Renal cortical epithelial cell (primary cell): ENCODE data around the gene PPM1G. TPM values are rescaled to one million over a fixed set of nuclear protein-coding genes. Genes with fewer than 3 reads are reported as not detected.
"Not testable (repeated sequence)": the region's sequence is repeated elsewhere in the genome, so short reads cannot be mapped to it uniquely, and the experiment has no call there.

Experiments used
- DNase-seq: peaks from one replicate; pipeline ENCODE4 v3.0.0-alpha.2; 2011; ENCODE audit warnings: low read depth
- total RNA-seq: library from RNA; depleted of rRNA; stranded (reverse); fragments of >200 nt; gene quantifications from 2 replicates; pipeline ENCODE4 v1.2.3, GENCODE V29; 2014

Gene PPM1G, protein sequence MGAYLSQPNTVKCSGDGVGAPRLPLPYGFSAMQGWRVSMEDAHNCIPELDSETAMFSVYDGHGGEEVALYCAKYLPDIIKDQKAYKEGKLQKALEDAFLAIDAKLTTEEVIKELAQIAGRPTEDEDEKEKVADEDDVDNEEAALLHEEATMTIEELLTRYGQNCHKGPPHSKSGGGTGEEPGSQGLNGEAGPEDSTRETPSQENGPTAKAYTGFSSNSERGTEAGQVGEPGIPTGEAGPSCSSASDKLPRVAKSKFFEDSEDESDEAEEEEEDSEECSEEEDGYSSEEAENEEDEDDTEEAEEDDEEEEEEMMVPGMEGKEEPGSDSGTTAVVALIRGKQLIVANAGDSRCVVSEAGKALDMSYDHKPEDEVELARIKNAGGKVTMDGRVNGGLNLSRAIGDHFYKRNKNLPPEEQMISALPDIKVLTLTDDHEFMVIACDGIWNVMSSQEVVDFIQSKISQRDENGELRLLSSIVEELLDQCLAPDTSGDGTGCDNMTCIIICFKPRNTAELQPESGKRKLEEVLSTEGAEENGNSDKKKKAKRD
- total RNA-seq = 113 and 119 TPM in 2 replicates

DNA sequence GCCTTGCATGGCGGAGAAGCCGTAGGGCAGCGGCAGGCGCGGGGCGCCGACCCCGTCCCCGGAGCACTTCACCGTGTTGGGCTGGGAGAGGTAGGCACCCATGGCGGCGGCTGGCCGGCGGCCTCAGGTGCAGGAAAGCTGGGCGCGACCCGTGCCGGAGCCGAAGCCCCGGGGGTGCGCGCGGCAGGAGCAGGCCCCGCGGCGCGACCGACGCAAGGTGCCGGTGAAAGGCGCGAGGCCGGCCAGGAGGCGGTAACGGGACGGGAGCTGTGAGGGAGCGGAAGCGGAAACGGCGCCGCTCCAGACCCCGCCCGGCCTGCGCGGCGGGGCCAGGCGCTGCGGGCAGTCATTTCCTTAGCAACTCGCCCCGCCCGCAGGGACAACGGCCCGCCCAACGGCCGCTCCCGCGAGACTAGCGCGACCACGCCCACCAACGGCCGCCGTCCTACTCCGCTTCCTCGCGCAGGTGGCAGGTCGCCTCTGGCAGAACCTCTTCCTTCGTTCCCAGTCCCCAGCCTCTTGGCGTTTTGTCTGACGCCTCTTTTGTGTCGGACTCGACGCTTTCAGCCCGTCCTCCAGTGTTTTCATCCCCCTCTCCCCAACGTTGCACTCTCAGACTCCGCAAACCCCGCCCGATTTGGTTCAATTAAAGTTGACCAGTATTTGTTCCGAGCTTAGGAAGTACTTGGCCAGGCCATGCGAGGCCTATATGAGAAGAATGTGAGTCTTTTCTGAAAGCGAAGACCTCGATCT, at the start of gene PPM1G:
PPM1G (minus strand) TSS at position 271 of the 753 bp plus-strand sequence; CDS start at position 102, 169 bp downstream.
- DNase-seq = peak; percentile 80

- no peak for DNase-seq
Measured at GRCh38 chr2:27453968-27454367, 44.6 kb upstream of the PPM1G start.

DNA sequence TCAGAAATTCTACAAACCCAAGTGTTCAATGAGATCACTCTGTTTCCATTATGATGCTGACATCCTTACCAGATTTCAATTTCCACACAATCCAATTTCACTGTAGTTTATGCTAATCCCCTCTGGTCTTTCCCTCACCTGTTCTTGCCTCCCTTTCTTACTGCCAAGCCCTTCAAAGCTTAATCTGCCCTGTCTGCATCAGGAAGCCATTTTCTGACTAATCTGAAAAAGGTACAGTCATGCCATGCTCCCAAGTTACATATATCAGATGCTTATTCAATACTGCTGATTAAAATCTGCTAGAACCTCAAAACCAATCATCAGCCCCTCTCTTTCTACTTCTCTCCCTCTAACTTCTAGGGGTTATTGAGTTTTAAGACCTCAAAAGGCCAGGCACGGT, 41.7 kb upstream of the PPM1G start:
- no peak for DNase-seq

- DNase-seq = no peak
Measured at GRCh38 chr2:27448381-27448780, 39.0 kb upstream of the PPM1G start.

DNA sequence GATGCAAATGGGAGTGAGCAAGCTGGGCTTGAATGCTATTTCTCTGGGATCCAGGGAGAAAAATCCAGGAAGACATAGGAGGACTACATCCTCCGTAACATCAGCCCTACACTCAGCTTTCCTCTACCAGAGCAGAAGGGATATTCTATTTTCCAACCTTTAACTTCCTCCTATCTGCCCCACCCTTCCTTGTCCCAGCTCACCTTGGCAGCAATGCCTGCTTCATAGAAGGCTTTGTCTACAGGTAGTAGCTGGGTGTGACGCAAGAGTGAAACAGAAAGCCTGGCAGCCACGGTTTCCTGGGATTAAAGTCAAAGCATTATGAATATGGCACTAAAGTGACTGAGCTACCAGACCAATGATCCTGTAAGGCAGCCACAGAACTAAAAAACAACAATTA, 36.7 kb upstream of the PPM1G start:
- DNase-seq = peak; percentile 41

DNA sequence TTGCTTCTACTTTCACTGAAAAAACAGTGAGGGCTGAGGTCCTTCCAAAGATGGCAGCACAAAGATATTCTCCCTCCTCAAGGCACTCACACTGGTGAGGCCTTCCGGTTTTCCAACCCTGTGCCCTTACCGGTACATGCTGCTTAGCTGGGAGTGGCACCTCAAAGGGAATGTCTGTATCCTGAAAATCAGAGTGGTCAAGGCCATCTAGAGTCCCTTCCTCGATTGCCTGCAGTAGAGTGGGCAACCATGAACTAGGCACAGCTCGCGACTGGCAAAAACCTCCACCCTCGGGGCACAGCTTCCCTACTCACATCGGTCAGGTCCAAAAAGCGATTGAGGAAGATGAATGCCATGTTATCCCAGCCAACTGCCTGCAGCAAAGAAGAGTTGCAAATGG, 36.2 kb upstream of the PPM1G start:
- DNase-seq = no peak

- no peak for DNase-seq
Measured at GRCh38 chr2:27445155-27445554, 35.8 kb upstream of the PPM1G start.

GRCh38 chr2:27442920-27443282, 33.5 kb upstream of the PPM1G start:
- DNase-seq = no peak

DNA sequence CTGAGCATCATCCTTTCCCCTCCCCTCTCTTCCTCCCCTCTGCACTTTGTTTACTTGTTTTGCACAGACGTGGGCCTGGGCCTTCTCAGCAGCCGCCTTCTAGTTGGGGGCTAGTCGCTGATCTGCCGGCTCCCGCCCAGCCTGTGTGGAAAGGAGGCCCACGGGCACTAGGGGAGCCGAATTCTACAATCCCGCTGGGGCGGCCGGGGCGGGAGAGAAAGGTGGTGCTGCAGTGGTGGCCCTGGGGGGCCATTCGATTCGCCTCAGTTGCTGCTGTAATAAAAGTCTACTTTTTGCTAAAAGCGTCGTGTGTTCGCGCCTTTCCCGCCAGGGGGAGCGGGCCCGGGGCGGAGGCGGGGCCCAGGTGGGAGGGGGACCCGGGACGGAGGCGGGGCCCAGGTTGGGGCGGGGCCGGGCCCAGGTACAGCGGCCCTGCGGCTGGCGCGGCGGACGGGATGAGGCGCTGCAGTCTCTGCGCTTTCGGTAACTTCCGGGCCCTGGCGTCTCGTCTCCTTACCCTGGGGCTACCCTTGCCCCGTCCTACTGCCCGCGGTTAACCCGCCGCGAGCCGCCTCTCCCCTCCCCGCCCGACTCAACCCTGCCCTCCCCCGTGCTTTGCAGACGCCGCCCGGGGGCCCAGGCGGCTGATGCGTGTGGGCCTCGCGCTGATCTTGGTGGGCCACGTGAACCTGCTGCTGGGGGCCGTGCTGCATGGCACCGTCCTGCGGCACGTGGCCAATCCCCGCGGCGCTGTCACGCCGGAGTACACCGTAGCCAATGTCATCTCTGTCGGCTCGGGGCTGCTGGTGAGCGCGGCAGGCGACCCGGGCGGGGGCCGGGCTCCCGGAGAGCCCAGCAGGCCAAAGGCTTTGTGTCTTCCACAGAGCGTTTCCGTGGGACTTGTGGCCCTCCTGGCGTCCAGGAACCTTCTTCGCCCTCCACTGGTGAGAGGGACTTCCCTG, 32.8 kb upstream of the PPM1G start, which contains the start of gene KRTCAP3:
KRTCAP3 (plus strand) TSS at position 424 of the 962 bp plus-strand sequence; CDS start at position 456, 32 bp downstream.
- DNase-seq = no peak

DNA sequence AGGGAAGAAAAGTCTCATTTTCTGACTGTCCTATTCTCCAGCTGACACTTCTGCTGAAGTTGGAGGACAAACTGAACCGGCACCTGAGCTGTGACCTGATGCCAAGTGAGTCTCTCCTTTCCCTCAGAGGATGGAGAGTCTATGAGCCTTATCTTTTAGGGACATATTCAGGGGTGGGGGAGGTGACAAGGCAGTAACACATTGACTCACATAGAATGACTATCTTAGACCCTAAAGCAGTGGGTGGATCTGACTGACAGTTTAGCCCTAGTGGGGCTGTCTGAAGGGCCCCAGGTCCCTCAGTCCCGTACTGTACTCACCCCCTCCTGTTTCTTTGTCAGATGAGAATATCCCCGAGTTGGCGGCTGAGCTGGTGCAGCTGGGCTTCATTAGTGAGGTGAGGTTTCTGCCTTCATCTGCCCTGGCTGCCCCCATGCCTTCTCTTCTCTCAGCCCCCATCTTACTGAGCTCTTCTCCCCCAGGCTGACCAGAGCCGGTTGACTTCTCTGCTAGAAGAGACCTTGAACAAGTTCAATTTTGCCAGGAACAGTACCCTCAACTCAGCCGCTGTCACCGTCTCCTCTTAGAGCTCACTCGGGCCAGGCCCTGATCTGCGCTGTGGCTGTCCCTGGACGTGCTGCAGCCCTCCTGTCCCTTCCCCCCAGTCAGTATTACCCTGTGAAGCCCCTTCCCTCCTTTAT, 32.0 kb upstream of the PPM1G start:
- DNase-seq = no peak

DNA sequence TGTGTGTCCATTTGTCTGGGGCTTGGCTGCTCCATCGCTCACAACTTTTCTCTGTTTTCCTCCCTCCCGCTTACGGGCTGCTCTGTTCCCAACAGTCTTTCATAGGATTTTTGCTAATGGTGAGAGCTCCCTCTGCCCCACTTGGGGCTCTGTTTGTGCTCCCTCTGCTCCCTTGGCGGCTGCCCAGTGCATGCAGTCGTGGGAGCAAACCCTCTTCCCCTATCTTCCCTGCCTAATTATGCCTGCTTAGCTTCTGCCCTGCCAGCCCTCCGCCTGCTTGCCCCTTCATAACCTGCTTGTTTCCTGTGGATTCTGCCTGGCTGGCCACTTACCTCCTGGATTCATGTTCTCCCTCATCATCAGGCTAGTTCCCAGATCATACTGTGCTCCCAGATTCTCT, 26.2 kb upstream of the PPM1G start:
- no peak for DNase-seq

DNA sequence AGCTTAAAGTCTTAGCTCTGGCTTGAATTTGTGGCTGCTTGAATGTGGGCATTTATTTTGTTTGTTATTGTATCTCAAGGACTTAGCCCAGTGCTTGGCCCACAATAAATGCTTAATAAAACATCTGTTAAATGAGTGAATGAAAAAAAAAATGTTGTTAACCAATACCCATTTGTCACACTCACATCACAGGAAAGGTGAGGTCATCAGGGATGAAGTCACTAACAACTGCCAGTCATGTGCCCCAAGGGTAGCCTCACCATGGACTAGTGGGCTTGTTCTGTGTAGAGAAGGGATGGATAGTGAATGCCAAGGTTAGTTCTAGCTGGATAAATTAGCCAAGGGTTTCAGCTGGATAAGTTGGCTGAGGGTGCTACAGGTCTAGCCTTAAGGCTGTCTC, 22.0 kb upstream of the PPM1G start:
- DNase-seq = peak; percentile 50

GRCh38 chr2:27428978-27429541, 19.7 kb upstream of the PPM1G start:
- peak; percentile 63 for DNase-seq

DNA sequence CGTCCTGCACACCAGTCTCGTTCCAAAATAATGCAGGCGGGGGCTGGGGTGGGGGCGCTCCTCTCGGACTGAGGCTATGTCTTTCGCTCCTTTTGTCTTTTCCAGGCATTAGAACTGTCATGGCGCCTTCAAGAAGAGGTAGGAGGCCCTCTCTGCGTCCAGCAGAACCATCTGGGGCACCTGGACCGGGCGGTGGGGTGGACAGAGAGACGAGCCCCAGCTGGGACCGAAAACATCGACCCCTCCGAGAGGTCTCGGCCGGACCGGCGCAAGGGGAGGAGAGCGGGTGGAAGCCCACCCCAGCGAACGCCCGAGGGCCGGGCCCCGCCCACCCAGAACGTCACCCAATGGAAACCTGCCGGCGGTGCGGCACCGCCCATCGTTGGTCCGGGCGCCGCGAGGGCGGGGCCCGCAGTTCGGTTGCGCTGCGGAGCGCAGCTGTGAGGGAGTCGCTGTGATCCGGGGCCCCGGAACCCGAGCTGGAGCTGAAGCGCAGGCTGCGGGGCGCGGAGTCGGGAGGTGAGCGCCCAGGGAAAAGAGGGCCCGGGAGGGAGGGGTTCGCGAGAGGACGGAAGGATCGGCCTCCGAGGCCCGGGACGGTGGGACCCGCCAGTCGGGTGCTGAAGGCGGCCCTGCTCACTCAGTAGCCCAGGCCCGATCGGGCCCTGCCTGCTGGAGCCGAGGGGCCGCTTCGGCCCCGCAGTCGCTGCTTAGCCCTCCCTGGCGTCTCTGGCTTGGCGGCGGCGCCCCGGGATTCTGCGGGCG, 19.0 kb upstream of the PPM1G start, which contains the start of gene NRBP1:
NRBP1 (plus strand) TSS at position 419 of the 765 bp plus-strand sequence. CDS start 4,643 bp downstream, outside the sequence.
- DNase-seq = peak; percentile 70

- DNase-seq = peak; percentile 21
Measured at GRCh38 chr2:27427863-27428212, 18.4 kb upstream of the PPM1G start.

GRCh38 chr2:27425039-27425438, 15.6 kb upstream of the PPM1G start:
- DNase-seq = not testable (repeated sequence)

DNA sequence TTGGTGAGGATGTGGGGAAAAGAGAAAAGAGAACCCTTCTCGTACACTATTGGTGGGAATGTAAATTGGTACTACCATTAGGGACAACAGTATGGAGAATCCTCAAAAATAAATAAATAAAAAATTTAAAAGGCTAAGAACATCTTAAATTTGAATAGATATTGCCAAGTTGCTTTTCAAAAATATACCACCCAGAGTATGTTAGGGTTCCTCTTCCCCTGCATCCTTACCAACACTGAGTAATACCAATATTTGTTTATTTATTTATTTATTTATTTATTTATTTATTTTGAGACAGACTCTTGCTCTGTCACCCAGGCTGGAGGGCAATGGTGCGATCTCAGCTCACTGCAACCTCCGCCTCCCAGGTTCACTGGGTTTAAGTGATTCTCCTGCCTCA, 13.6 kb upstream of the PPM1G start:
- no peak for DNase-seq

- no peak for DNase-seq
Measured at GRCh38 chr2:27421660-27422250, 12.4 kb upstream of the PPM1G start.

- DNase-seq = no peak
Measured at GRCh38 chr2:27420996-27421395, 11.6 kb upstream of the PPM1G start.
